AG04450 (cell line): ENCODE measurements around the gene KLHL29. TPM values are rescaled to one million over a fixed set of nuclear protein-coding genes. Genes with fewer than 3 reads are reported as not detected.

Experiments used
- CTCF ChIA-PET: fragments of 300-600, 350-600 bp; formaldehyde crosslinking; extraction: SDS; loops from one replicate; lab custom pipeline; 2022; ENCODE audit warnings: antibody characterized with exemption, inconsistent platforms; lab: Charles Lee
- POLR2A ChIA-PET: fragments of 350-600 bp; formaldehyde crosslinking; extraction: SDS; loops from one replicate; lab custom pipeline; 2021; ENCODE audit warnings: antibody characterized with exemption, inconsistent platforms; lab: Yijun Ruan, JAX
- DNase-seq: peaks from one replicate; pipeline ENCODE4 v3.0.0-alpha.2; 2011; ENCODE audit warnings: low read depth, low spot score
- H3K27ac ChIP-seq: one replicate; pipeline ENCODE4 v1.5.1; 2012; ENCODE audit warnings: low read depth, low read length, control low read depth
- H3K27me3 ChIP-seq: one replicate; pipeline ENCODE4 v1.6.0; 2012; ENCODE audit warnings: low read length; ENCODE audit not compliant: control insufficient read depth, insufficient read depth
- H3K4me3 ChIP-seq: 2 replicates; pipeline ENCODE4 v1.5.1; 2011; ENCODE audit warnings: mild to moderate bottlenecking, low read depth, low read length, control low read depth
- H3K9me3 ChIP-seq: 2 replicates; pipeline ENCODE4 v1.5.1; 2012; ENCODE audit warnings: low read length; ENCODE audit not compliant: control insufficient read depth, insufficient read depth
- CTCF ChIP-seq: IDR thresholded peaks from 2 replicates; pipeline ENCODE4 v1.5.1; 2011; ENCODE audit warnings: low read depth, low read length, control low read depth, inconsistent platforms
- polyA plus RNA-seq: library from polyadenylated mRNA; depleted of rRNA; stranded (reverse); fragments of >200 nt; gene quantifications from 2 replicates; pipeline ENCODE4 v1.2.3, GENCODE V29; 2011

The KLHL29 gene
- polyA plus RNA-seq, 1 experiment = 3.6 TPM

DNA sequence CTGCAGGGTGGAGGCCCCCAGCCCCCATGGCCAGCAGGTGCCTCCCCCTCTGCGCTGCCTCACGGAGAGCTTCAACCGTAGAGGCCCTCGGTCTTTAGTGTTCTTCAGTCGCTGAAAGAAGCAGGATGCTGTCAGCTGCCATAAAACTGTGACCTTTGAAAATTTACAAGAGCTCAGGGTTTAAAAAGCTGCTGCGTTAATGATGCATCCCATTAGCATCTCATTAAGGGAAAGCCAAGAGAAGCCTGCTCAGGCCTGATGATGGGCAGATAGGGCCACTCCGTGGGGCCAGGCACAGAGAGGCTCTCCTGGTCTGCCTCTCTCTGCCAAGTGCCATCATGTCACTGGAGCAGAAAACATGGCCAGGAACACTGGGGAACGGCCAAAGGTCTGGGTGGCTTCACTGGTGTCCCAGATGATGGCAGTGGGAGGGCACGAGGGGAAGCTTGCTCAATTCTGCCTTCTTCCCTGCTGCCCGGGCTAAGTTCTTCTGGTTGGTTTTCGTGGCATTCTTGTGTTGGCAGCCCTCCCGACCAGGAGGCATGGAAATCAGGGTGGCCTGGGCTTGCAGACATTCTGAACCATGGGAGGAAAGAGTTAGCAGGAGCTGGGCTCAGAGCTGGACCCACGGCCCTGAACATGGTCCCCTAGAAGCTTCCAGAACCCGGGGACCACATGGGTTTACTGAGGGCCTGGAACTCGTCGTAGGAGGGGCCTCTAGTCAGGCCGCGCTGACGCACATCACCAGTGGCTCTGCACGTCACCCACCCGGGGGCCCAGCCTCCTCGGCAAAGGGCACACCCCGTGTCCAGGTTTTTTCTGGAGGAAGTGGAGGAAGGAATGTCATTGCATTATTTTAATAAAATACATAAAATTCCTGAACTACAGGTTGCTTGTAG, 250.7 kb downstream of the KLHL29 start:
- no peak for DNase-seq
- Histone ChIP-seq H3K27ac (no peak overlapping the region), H3K4me3 (no peak overlapping the region), H3K27me3 (no peaks in the 10 kb centered on the region), H3K9me3 (no peaks in the 10 kb centered on the region; the same call in 1 of the 2 replicates)
- CTCF ChIA-PET = interaction anchor here (0.6 to 3.5 kb wide), 5 partner anchors 11 to 473 kb away, joined by 3 to 15 read pairs (median 4); no protein-coding TSS in a partner anchor
- TF ChIP-seq CTCF = no peak
- POLR2A ChIA-PET = interaction anchor here (0.6 kb wide), 1 partner anchor 48 kb away, joined by 3 read pairs; no protein-coding TSS in a partner anchor

DNA sequence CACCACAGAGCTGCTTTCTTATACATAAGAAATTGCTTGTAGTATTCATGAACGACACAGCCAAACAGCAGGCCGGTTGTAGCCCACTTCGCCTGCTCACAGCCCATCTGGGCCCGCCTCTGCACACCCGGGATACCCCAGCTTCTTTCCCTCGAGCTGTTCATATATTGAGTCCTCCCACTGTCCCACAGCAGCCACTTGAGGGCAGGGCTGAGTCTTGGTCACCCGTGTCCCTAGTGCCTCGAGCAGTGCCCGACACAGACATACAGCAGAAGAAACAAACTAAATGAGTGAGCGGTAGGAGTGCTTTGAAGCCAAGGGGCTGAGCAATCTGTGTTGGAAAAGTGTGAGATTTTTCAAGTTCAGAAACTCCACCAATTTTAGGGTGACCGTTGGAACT, 251.4 kb downstream of the KLHL29 start:
- peak overlapping the region; percentile 33 for H3K27ac ChIP-seq
- CTCF ChIA-PET = interaction anchor here (0.6 to 3.5 kb wide), 6 partner anchors 9 to 474 kb away, joined by 3 to 15 read pairs (median 4); no protein-coding TSS in a partner anchor
- POLR2A ChIA-PET = interaction anchor here (0.6 kb wide), 1 partner anchor 48 kb away, joined by 3 read pairs; no protein-coding TSS in a partner anchor

DNA sequence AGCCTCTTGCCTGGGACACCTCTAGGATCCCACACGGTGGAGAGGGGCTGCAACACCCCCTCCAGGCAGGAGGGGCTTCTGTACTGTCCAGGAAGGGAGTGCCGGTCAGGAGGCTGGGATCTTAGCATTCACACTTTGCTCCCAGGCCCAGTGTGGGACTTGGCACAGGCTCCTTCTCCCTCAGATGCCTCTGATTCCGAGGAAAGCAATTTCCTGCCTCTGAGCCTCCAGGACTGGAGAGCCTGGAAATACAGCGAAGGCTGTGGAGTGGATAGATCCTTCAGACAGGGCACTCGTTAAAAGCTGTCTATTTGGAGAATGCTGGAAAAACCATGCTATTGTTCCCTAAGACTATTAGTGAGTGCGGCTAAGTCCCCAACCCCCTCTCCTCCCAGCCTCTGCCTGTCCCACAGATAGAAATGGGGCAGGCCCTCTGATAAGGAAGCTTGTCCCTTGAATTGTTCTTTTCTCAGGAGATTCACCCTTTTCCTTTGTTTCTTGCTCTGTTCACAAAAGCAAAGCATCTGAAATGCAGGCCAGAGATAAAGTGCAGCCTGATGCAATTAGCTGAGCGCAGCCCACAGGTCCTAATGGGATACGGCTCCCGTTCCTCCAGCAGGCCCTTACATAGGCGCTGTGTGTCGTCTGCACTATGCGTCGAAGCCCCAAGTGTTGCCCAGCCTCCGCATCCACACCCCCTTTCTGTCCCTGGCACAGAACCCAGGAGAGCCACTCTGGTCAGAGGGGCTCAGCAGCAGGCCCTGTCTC, 252.2 kb downstream of the KLHL29 start:
- no peak for DNase-seq
- H3K9me3 ChIP-seq = peaks cover under 1% of the 10 kb centered on the region; the same call in 1 of the 2 replicates
- CTCF ChIA-PET = interaction anchor here (1.1 to 3.5 kb wide), 2 partner anchors 9 to 12 kb away, joined by 3 to 15 read pairs; no protein-coding TSS in a partner anchor
- POLR2A ChIA-PET = no interaction called here
- H3K27ac ChIP-seq = peak overlapping the region; percentile 33
- no peak overlapping the region for H3K4me3 ChIP-seq
- no peaks in the 10 kb centered on the region for H3K27me3 ChIP-seq
- TF ChIP-seq CTCF = no peak

More for the DNA sequence above, 251.4 kb downstream of the KLHL29 start:
- DNase-seq = no peak
- peak; percentile 26 for TF ChIP-seq CTCF
- Histone ChIP-seq H3K9me3 (no peaks in the 10 kb centered on the region; the same call in 1 of the 2 replicates), H3K27me3 (no peaks in the 10 kb centered on the region), H3K4me3 (no peak overlapping the region)

DNA sequence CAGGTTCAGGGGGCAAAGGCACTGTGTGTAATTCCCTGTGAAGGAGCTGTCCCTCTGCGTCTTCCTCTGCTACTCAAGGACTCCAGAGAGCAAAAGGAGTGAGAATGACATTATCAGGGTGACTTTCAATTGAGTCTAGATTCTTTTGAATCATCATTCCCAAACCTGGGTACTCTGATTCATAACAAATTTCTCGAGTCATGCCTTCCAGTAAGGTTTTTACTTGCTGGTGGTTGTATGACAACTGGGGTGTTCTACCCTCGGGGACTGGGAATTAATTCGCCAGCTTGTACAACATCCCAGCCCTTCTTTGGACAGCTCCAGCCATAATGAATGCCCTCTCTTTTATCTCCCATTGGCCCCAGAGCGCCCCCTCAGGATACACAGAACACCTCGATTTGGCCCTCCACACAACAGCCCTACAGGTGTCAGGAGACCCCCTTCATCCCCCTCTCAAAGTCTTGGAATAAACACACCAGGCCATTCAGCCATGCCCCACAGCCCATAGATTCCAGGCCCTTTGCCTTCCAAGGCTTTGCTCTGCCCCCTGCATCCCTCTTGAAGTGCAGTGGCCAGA, 254.5 kb downstream of the KLHL29 start:
- no peak for TF ChIP-seq CTCF
- POLR2A ChIA-PET = no interaction called here
- no peaks in the 10 kb centered on the region for H3K27me3 ChIP-seq
- peaks cover 13% of the 10 kb centered on the region for H3K9me3 ChIP-seq
- CTCF ChIA-PET = no interaction called here
- H3K4me3 ChIP-seq = no peak overlapping the region
- H3K27ac ChIP-seq = no peak overlapping the region
- DNase-seq = no peak
